CMK (cell line): ENCODE results near the gene TRIM2.

Experiments
- DNase-seq: peaks from one replicate; pipeline ENCODE4 v3.0.0-alpha.2; 2010; ENCODE audit warnings: low read depth

TRIM2 gene

GRCh38 chr4:153276971-153277370 is 72.7 kb downstream of the TRIM2 start:
- no peak for DNase-seq

DNA sequence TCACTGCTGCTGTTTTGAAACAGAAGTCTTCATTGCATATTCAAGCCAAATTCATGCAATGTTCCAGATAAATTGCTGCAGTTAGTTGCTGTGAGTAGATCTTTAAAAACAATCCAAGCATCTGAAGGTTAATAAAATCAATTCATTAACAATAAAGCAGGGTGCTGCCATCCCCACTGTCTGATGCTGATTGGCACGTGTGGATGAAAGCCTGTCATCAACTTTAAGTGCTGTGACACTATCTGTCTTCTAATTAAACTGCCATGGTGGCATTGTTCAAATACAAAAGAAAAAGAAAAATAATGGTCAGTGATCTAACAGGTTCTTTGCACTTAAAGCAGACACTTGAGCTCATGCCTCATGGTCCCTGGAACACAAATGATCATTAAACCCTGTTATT is 77.2 kb downstream of the TRIM2 start:
- no peak for DNase-seq

- DNase-seq = no peak
These were observed 77.8 kb downstream of the TRIM2 start for GRCh38 chr4:153282023-153282422.

GRCh38 chr4:153283260-153283659 is 79.0 kb downstream of the TRIM2 start:
- DNase-seq = no peak

GRCh38 chr4:153290134-153290533 is 85.9 kb downstream of the TRIM2 start:
- DNase-seq = no peak

- no peak for DNase-seq
These were observed 87.3 kb downstream of the TRIM2 start for GRCh38 chr4:153291562-153291961.

GRCh38 chr4:153292897-153293741 is 88.9 kb downstream of the TRIM2 start:
- DNase-seq = no peak

- DNase-seq = no peak
These were observed 89.5 kb downstream of the TRIM2 start for GRCh38 chr4:153293742-153294057.

GRCh38 chr4:153294631-153295030 is 90.4 kb downstream of the TRIM2 start:
- DNase-seq = no peak

GRCh38 chr4:153295131-153295755 is 91.0 kb downstream of the TRIM2 start:
- DNase-seq = no peak

DNA sequence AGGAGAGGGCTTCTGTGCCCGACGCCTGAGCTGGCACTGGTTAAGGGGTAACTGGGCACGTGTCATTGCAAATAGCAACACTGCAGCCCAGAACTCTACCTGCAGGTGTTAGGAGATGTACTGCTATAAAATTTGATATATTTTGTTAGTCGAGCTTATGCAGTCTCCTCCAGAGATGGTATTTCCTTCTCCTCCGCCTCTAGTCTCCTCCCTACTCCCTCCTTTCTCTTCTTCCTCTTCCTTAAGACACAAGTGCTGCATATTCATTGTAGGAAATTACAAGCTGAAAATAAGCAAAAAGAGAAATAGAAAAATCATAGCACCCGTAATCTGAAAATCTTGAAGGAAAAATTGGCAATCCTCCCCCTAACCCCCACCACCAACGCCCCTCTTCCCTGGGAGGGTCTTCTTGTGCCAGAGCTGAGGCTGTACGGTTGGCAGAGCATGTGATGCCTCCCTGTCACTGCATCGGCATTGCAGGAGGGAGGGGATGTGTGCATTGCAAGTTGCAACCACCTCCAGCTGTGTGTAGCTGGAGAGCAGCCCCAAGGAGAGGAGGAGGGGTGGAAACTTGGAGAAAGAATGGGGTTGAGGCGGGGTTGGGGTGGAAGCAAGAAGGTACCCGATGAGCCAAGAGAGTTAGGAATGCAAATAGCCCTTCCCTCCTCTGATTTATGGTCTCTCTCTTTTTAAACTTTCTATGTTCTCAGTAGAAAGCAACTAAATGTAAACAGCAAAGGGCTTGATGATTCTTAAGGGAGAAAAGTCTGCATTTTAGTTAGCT is 92.0 kb downstream of the TRIM2 start:
- DNase-seq = no peak

DNA sequence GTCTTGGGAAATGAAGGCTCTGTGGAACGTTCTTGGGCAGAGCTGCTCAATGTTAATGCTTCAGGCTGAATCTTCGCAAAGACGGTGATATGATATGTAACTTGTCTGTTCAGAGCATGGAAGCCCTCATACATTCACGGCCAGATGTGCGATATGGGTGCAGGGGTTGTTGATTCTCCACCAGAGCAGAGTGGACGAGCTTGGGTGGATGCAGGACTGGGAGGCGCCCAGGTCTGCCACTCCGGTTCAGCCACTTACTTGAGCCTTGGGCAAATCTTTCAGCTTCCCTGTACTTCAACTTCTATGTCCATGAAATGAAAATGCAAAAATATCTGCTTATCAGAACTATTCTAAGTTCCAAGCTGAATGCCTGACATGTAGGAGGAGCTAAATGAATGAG is 92.9 kb downstream of the TRIM2 start:
- no peak for DNase-seq

GRCh38 chr4:153310793-153311192 is 106.5 kb downstream of the TRIM2 start:
- no peak for DNase-seq

GRCh38 chr4:153314915-153315314 is 110.7 kb downstream of the TRIM2 start:
- no peak for DNase-seq

- no peak for DNase-seq
These were observed 114.6 kb downstream of the TRIM2 start for GRCh38 chr4:153318696-153319320.

DNA sequence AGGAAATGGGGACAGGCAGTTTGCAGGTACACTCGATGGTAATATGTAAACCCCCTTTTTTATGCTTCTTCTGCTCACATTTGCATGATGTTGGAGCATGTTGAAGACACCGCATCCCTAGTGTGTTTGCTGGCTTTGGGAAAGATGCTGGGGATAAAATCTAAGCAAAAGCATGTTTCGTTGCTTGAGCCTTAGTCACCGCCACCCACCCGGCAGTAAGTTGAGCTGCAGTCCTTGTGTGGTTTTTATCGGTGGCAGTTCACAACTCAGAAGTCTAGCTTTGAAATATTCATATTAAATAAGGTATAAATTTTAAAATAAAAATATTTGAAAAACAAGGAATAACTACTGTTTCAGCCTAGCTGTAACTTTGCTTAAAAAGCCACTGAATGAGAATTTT is 118.5 kb downstream of the TRIM2 start:
- no peak for DNase-seq

GRCh38 chr4:153324046-153324445 is 119.8 kb downstream of the TRIM2 start:
- no peak for DNase-seq

DNA sequence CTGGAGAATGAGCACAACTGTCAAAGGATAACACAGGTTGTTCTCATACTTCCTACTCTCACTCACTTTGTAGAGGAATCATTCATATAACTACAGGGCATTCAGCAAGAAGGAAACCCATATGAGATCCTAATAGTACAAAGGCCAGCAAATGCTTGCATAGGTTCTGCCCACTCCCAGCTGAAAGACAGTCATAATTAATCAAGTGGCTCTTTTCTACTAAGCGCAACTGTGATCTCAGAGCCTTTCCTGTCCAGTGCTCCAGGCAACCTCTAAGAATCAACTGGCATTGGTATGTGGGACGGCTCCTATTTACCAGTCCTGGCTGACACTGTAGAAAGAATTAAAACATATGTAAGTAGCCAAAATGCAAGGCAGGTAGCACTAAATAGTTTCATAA is 121.3 kb downstream of the TRIM2 start:
- DNase-seq = no peak

DNA sequence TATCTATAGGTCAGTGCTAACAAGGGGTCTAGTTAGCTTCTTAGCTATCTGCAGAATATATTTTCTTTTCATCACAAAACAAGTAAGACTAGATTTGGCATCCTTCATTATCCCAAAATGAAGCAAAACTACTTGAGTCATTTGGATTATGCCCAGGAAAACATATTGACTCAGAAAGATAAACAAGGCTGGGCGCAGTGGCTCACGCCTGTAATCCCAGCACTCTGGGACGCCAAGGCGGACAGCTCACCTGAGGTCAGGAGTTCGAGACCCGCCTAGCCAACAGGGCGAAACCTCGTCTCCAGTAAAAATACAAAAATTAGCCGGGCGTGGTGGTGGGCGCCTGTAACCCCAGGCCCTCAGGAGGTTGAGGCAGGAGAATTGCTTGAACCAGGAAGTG is 122.3 kb downstream of the TRIM2 start:
- no peak for DNase-seq

DNA sequence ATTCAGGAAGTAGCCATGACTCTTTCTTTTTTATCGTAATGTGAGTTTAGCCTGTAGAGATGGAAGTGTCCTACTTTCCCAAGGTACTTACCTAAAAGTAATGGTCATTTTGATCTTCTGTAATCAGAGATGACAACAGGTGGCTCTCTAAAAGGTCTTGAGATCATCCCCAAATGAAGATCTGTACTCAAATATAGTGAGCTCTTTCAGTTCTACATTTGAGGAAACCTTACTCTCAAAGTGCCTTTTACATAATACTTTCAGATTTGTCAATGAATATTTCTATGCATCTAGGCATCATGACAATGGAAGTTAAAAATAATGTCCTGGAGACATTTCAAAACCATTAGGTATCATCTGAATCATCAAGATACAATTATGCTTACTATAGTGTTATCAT is 123.0 kb downstream of the TRIM2 start:
- no peak for DNase-seq

GRCh38 chr4:153332936-153333335 is 128.7 kb downstream of the TRIM2 start:
- DNase-seq = no peak

GRCh38 chr4:153333874-153334273 is 129.6 kb downstream of the TRIM2 start:
- no peak for DNase-seq

- no peak for DNase-seq
These were observed 131.4 kb downstream of the TRIM2 start for GRCh38 chr4:153335665-153336064.
